ENCODE measurements around the gene FNDC3B. TPM values are rescaled to one million over a fixed set of nuclear protein-coding genes. Genes with fewer than 3 reads are reported as not detected.
A peak's percentile ranks its signal among the peaks of the same experiment; 100 is the strongest.

Gene FNDC3B
- total and polyA plus RNA-seq, 9 of the 15 experiments (the other 6 are each of a cell fraction or from before 2014, with no cell fraction given) = 7.0 to 35.8 (median 16.2) TPM

DNA sequence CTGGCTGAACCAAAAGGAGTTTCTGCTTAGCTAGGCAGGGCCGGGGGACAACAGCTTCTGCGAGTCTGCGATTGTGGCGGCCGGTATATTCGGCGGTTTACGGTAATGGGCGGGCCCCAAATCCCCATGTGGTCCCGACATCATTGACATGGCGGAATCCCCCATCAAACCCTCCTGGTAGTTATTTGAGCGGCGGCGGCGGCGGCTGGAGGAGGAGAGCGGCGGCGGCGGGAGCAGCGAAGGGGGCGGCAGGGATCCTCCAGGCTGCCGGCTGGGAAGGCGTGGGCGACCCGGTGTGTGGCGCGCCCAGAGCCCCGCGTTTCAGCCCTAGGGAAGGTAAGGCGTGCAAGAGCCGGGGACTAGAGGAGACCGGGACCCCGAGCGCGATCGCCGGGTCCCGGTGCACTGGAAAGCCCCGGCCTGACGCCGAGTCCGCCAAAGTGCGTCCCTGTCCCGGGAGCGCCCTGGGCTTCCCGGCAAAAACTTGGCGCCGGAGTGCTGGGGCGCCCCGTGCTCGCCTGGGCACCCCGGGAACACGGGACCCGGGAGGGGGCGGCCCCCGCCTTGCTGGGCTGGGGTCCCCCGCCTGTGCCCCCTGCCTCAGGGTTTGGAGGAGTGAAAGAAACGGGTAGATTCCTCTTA lies at the start of gene FNDC3B (continued):
- TF ChIP-seq, protein P1, sequence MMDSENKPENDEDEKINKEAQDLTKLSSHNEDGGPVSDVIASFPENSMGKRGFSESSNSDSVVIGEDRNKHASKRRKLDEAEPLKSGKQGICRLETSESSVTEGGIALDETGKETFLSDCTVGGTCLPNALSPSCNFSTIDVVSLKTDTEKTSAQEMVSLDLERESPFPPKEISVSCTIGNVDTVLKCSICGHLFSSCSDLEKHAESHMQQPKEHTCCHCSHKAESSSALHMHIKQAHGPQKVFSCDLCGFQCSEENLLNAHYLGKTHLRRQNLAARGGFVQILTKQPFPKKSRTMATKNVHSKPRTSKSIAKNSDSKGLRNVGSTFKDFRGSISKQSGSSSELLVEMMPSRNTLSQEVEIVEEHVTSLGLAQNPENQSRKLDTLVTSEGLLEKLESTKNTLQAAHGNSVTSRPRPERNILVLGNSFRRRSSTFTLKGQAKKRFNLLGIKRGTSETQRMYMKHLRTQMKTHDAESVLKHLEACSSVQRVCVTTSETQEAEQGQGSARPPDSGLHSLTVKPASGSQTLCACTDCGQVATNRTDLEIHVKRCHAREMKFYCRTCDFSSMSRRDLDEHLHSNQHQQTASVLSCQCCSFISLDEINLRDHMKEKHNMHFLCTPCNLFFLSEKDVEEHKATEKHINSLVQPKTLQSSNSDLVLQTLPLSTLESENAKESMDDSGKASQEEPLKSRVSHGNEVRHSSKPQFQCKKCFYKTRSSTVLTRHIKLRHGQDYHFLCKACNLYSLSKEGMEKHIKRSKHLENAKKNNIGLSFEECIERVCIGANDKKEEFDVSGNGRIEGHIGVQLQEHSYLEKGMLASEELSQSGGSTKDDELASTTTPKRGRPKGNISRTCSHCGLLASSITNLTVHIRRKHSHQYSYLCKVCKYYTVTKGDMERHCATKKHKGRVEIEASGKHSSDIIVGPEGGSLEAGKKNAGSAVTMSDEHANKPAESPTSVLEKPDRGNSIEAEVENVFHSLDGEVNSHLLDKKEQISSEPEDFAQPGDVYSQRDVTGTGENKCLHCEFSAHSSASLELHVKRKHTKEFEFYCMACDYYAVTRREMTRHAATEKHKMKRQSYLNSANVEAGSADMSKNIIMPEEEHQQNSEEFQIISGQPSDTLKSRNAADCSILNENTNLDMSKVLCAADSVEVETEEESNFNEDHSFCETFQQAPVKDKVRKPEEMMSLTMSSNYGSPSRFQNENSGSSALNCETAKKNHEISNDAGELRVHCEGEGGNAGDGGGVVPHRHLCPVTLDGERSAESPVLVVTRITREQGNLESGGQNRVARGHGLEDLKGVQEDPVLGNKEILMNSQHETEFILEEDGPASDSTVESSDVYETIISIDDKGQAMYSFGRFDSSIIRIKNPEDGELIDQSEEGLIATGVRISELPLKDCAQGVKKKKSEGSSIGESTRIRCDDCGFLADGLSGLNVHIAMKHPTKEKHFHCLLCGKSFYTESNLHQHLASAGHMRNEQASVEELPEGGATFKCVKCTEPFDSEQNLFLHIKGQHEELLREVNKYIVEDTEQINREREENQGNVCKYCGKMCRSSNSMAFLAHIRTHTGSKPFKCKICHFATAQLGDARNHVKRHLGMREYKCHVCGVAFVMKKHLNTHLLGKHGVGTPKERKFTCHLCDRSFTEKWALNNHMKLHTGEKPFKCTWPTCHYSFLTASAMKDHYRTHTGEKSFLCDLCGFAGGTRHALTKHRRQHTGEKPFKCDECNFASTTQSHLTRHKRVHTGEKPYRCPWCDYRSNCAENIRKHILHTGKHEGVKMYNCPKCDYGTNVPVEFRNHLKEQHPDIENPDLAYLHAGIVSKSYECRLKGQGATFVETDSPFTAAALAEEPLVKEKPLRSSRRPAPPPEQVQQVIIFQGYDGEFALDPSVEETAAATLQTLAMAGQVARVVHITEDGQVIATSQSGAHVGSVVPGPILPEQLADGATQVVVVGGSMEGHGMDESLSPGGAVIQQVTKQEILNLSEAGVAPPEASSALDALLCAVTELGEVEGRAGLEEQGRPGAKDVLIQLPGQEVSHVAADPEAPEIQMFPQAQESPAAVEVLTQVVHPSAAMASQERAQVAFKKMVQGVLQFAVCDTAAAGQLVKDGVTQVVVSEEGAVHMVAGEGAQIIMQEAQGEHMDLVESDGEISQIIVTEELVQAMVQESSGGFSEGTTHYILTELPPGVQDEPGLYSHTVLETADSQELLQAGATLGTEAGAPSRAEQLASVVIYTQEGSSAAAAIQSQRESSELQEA (IDR thresholded peaks at IDR 0.05; ENCODE audit: low read depth) = no peak
- TF ChIP-seq TAF9B (IDR thresholded peaks at IDR 0.05; ENCODE audit: partially characterized antibody) (peak; percentile 77), POLR2AphosphoS2 (IDR thresholded peaks at IDR 0.05; ENCODE audit: low read length) (no peak), HCFC1 (IDR thresholded peaks at IDR 0.05; ENCODE audit: low read depth, low read length) (peak; percentile 49), RNF2 (IDR thresholded peaks at IDR 0.05) (peak; percentile 28; the same call in 1 of the 2 replicates), PHF20 (IDR thresholded peaks at IDR 0.05; ENCODE audit: partially characterized antibody) (peak; percentile 58), CBX3 (IDR thresholded peaks at IDR 0.05; ENCODE audit: borderline replicate concordance in 1 of 2, low read length in 2 of 2) (peak in 1 of 2 experiments; percentile 67; a peak in 1 of 3 replicates), EGR1 (conservative IDR thresholded peaks at IDR 0.05) (peak; percentile 72), XRCC5 (IDR thresholded peaks at IDR 0.05; ENCODE audit: low read depth, low read length) (peak; percentile 42; the same call in 1 of the 2 replicates), ZNF79 (CRISPR knock-in tag; IDR thresholded peaks at IDR 0.05; ENCODE audit: low read depth) (no peak), MBD2 (IDR thresholded peaks at IDR 0.05; ENCODE audit: borderline replicate concordance, low read depth) (peak; percentile 60; the same call in 1 of the 2 replicates), TCF7 (IDR thresholded peaks at IDR 0.05; ENCODE audit: borderline replicate concordance) (0 out of 2 replicates have a peak, but pooled peaks have one; percentile 24), NFIC (IDR thresholded peaks at IDR 0.05) (peak; percentile 76), RAD51 (IDR thresholded peaks at IDR 0.05; ENCODE audit: borderline replicate concordance, low read depth) (peak; percentile 54)
- TF ChIP-seq, protein P2, sequence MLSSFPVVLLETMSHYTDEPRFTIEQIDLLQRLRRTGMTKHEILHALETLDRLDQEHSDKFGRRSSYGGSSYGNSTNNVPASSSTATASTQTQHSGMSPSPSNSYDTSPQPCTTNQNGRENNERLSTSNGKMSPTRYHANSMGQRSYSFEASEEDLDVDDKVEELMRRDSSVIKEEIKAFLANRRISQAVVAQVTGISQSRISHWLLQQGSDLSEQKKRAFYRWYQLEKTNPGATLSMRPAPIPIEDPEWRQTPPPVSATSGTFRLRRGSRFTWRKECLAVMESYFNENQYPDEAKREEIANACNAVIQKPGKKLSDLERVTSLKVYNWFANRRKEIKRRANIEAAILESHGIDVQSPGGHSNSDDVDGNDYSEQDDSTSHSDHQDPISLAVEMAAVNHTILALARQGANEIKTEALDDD (IDR thresholded peaks at IDR 0.05) = peak; percentile 87; the same call in 1 of the 2 replicates
- TF ChIP-seq, protein P3, sequence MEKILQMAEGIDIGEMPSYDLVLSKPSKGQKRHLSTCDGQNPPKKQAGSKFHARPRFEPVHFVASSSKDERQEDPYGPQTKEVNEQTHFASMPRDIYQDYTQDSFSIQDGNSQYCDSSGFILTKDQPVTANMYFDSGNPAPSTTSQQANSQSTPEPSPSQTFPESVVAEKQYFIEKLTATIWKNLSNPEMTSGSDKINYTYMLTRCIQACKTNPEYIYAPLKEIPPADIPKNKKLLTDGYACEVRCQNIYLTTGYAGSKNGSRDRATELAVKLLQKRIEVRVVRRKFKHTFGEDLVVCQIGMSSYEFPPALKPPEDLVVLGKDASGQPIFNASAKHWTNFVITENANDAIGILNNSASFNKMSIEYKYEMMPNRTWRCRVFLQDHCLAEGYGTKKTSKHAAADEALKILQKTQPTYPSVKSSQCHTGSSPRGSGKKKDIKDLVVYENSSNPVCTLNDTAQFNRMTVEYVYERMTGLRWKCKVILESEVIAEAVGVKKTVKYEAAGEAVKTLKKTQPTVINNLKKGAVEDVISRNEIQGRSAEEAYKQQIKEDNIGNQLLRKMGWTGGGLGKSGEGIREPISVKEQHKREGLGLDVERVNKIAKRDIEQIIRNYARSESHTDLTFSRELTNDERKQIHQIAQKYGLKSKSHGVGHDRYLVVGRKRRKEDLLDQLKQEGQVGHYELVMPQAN (IDR thresholded peaks at IDR 0.05; ENCODE audit: borderline replicate concordance) = peak; percentile 72; the same call in 1 of the 2 replicates
